H1 (cell line): ENCODE data around the gene WDR19. TPM values are rescaled to one million over a fixed set of nuclear protein-coding genes. Genes with fewer than 3 reads are reported as not detected.

Experiments used
- CTCF ChIA-PET: fragments of 300-600 bp; sonication (Branson Sonifier 250); formaldehyde crosslinking; loops from one replicate; lab custom pipeline; 2021; ENCODE audit not compliant: partially characterized antibody; lab: Charles Lee
- POLR2A ChIA-PET: fragments of 300-600 bp; sonication (Branson Sonifier 250); formaldehyde crosslinking; loops from one replicate; lab custom pipeline; 2021; ENCODE audit warnings: inconsistent platforms; ENCODE audit not compliant: partially characterized antibody; lab: Charles Lee
- DNase-seq, 2 experiments: peaks; one replicate each; pipeline versions ENCODE4 v3.0.0 to v3.0.0-alpha.2; 2010 to 2022; ENCODE audit warnings: low spot score in 2 of 2, low read depth in 1 of 2, mixed read lengths in 1 of 2
- FAIRE-seq: peaks from 2 replicates; lab custom pipeline; 2011; peaks lifted over from hg19 to GRCh38; lab: Jason Lieb, UNC
- H2AFZ ChIP-seq: 2 replicates; pipeline ENCODE4 v1.8.1; 2012; ENCODE audit warnings: low read length, inconsistent platforms
- H2AK5ac ChIP-seq: 2 replicates; pipeline ENCODE4 v1.6.1; 2013; ENCODE audit warnings: low read depth, low read length
- H2BK120ac ChIP-seq: replicated peaks from 2 replicates; pipeline ENCODE3; 2013; ENCODE audit warnings: low read depth, low read length, inconsistent platforms
- H2BK12ac ChIP-seq: 2 replicates; pipeline ENCODE4 v1.6.1; 2013; ENCODE audit warnings: low read depth, low read length
- H2BK15ac ChIP-seq: 2 replicates; pipeline ENCODE4 v1.6.1; 2013; ENCODE audit warnings: low read length
- H2BK20ac ChIP-seq: 2 replicates; pipeline ENCODE4 v1.6.1; 2013; ENCODE audit warnings: low read length
- H2BK5ac ChIP-seq: 2 replicates; pipeline ENCODE4 v1.6.1; 2013; ENCODE audit warnings: low read depth, low read length
- H3K14ac ChIP-seq: 2 replicates; pipeline ENCODE4 v1.6.1; 2013; ENCODE audit warnings: inconsistent platforms; ENCODE audit not compliant: insufficient read length
- H3K18ac ChIP-seq: 2 replicates; pipeline ENCODE4 v1.6.1; 2013; ENCODE audit warnings: low read length; ENCODE audit errors: extremely low read depth
- H3K23ac ChIP-seq: 2 replicates; pipeline ENCODE4 v1.6.1; 2013; ENCODE audit warnings: inconsistent platforms; ENCODE audit not compliant: insufficient read length
- H3K23me2 ChIP-seq: 2 replicates; pipeline ENCODE4 v1.6.1; 2013; ENCODE audit warnings: low read depth, low read length
- H3K27ac ChIP-seq: 2 replicates; pipeline ENCODE4 v1.6.1; 2011; ENCODE audit warnings: low read depth, low read length, inconsistent platforms
- H3K27me3 ChIP-seq, 4 experiments: replicated peaks in 1 of 4; 1 replicate in 1 of 4; 2 replicates in 3 of 4; pipeline versions ENCODE4 v1.6.1 to v1.8.1; 2011 to 2013; ENCODE audit warnings: low read length in 3 of 4, mild to moderate bottlenecking in 3 of 4, inconsistent platforms in 2 of 4, mixed read lengths in 2 of 4, moderate library complexity in 1 of 4; ENCODE audit not compliant: control insufficient read depth in 3 of 4, insufficient read depth in 3 of 4; ENCODE audit errors: extremely low read depth in 1 of 4
- H3K36me3 ChIP-seq, 4 experiments: 2 replicates each; pipeline versions ENCODE4 v1.6.1 to v1.8.1; 2011 to 2013; ENCODE audit warnings: mild to moderate bottlenecking in 4 of 4, low read length in 3 of 4, moderate library complexity in 2 of 4, control low read depth in 1 of 4, inconsistent platforms in 1 of 4; ENCODE audit not compliant: insufficient read depth in 4 of 4, control insufficient read depth in 2 of 4
- H3K4ac ChIP-seq: replicated peaks from 2 replicates; pipeline ENCODE3; 2013; ENCODE audit warnings: low read length, low read depth, mixed read lengths, inconsistent platforms; ENCODE audit not compliant: insufficient read length
- H3K4me1 ChIP-seq, 4 experiments: replicated peaks in 1 of 4; 1 replicate in 1 of 4; 2 replicates in 3 of 4; pipeline versions ENCODE4 v1.6.1 to v1.8.1; 2011 to 2013; ENCODE audit warnings: low read length in 3 of 4, inconsistent platforms in 2 of 4, mixed read lengths in 1 of 4; ENCODE audit not compliant: insufficient read depth in 4 of 4, control insufficient read depth in 3 of 4
- H3K4me2 ChIP-seq, 2 experiments: 2 replicates each; pipeline versions ENCODE4 v1.6.1 to v1.8.1; 2011 to 2013; ENCODE audit warnings: low read depth in 2 of 2, low read length in 2 of 2, control low read depth in 1 of 2, inconsistent platforms in 1 of 2, mild to moderate bottlenecking in 1 of 2; ENCODE audit not compliant: insufficient read depth in 1 of 2
- H3K4me3 ChIP-seq, 4 experiments: fragments of 200-600, 300-600 bp in 1 of 4; sonication (generic), shearing (Covaris generic), sonication (Bioruptor Twin) in 1 of 4; 2 replicates each; pipeline versions ENCODE4 v1.5.1 to v1.8.1; 2011 to 2016; ENCODE audit warnings: low read length in 4 of 4, low read depth in 3 of 4, control low read depth in 2 of 4, inconsistent platforms in 2 of 4, mild to moderate bottlenecking in 2 of 4, mixed read lengths in 1 of 4, moderate library complexity in 1 of 4; ENCODE audit not compliant: insufficient read depth in 2 of 4; ENCODE audit errors: extremely low read depth in 1 of 4
- H3K56ac ChIP-seq: replicated peaks from 2 replicates; pipeline ENCODE3; 2013; ENCODE audit warnings: low read depth, mild to moderate bottlenecking, mixed read lengths, low read length, inconsistent platforms; ENCODE audit not compliant: insufficient read length
- H3K79me1 ChIP-seq: 2 replicates; pipeline ENCODE4 v1.6.1; 2013; ENCODE audit warnings: low read depth, low read length, control low read depth
- H3K79me2 ChIP-seq, 2 experiments: 2 replicates each; pipeline versions ENCODE4 v1.6.1 to v1.8.1; 2012 to 2013; ENCODE audit warnings: low read length in 2 of 2, mild to moderate bottlenecking in 2 of 2, inconsistent platforms in 1 of 2; ENCODE audit not compliant: insufficient read depth in 2 of 2, control insufficient read depth in 1 of 2
- H3K9ac ChIP-seq, 4 experiments: replicated peaks in 1 of 4; 1 replicate in 1 of 4; 2 replicates in 3 of 4; pipeline versions ENCODE4 v1.6.1 to v1.8.1; 2011 to 2013; ENCODE audit warnings: low read depth in 3 of 4, low read length in 3 of 4, control low read depth in 2 of 4, mild to moderate bottlenecking in 2 of 4, moderate library complexity in 2 of 4, inconsistent platforms in 1 of 4; ENCODE audit errors: extremely low read depth in 1 of 4
- H3K9me3 ChIP-seq, 2 experiments: 2 replicates each; pipeline versions ENCODE4 v1.6.1 to v1.8.1; 2012 to 2013; ENCODE audit warnings: mild to moderate bottlenecking in 2 of 2, moderate library complexity in 2 of 2, control low read depth in 1 of 2, inconsistent platforms in 1 of 2, low read depth in 1 of 2, low read length in 1 of 2, mixed read lengths in 1 of 2; ENCODE audit not compliant: insufficient read depth in 2 of 2
- H4K20me1 ChIP-seq, 2 experiments: replicated peaks in 1 of 2; 2 replicates each; pipeline versions ENCODE3 to v1.8.1; 2011 to 2013; ENCODE audit warnings: inconsistent platforms in 2 of 2, low read length in 2 of 2, mild to moderate bottlenecking in 1 of 2; ENCODE audit not compliant: insufficient read depth in 2 of 2, control insufficient read depth in 1 of 2
- H4K5ac ChIP-seq: 2 replicates; pipeline ENCODE4 v1.6.1; 2013; ENCODE audit warnings: low read length, low read depth, mixed read lengths, inconsistent platforms; ENCODE audit not compliant: insufficient read length
- H4K8ac ChIP-seq: 2 replicates; pipeline ENCODE4 v1.8.0; 2013; ENCODE audit warnings: mild to moderate bottlenecking, moderate library complexity, low read length, inconsistent platforms; ENCODE audit not compliant: insufficient read depth; ENCODE audit errors: extremely low read depth
- H4K91ac ChIP-seq: replicated peaks from 2 replicates; pipeline ENCODE3; 2013; ENCODE audit warnings: low read length, mixed read lengths, inconsistent platforms; ENCODE audit not compliant: insufficient read length
- CBX5 ChIP-seq: fragments of 300-800, 300-1000 bp; sonication (generic); IDR thresholded peaks from 2 replicates; pipeline ENCODE4 v1.7.1; 2016; ENCODE audit warnings: antibody characterized with exemption, low read length, low read depth
- CBX8 ChIP-seq: fragments of 300-800, 300-1000 bp; sonication (generic); IDR thresholded peaks from 2 replicates; pipeline ENCODE4 v1.7.1; 2016; ENCODE audit warnings: low read depth, low read length, borderline replicate concordance
- CTCF ChIP-seq, 3 experiments: IDR thresholded peaks; 1 replicate in 2 of 3; 2 replicates in 1 of 3; pipeline versions ENCODE4 v1.5.1 to v1.6.1; 2011; ENCODE audit warnings: low read length in 3 of 3, mild to moderate bottlenecking in 3 of 3, inconsistent platforms in 2 of 3, low read depth in 1 of 3, moderate library complexity in 1 of 3; ENCODE audit not compliant: insufficient read depth in 1 of 3; ENCODE audit errors: control extremely low read depth in 1 of 3
- EGR1 ChIP-seq: IDR thresholded peaks from 2 replicates; pipeline ENCODE4 v1.6.1; 2011; ENCODE audit warnings: low read depth, low read length, borderline replicate concordance
- EP300 ChIP-seq, 2 experiments: IDR thresholded peaks; 1 replicate in 1 of 2; 2 replicates in 1 of 2; pipeline ENCODE4 v1.6.1; 2011 to 2012; ENCODE audit warnings: low read depth in 2 of 2, low read length in 2 of 2, mild to moderate bottlenecking in 2 of 2, borderline replicate concordance in 1 of 2, inconsistent platforms in 1 of 2, moderate library complexity in 1 of 2
- KDM5A ChIP-seq: fragments of 200-600 bp; IDR thresholded peaks from 2 replicates; pipeline ENCODE4 v1.7.1; 2012; ENCODE audit warnings: mild to moderate bottlenecking, low read length, inconsistent platforms, mixed read lengths
- NANOG ChIP-seq: IDR thresholded peaks from 2 replicates; pipeline ENCODE4 v1.6.1; 2011; ENCODE audit warnings: low read length, low read depth, mild to moderate bottlenecking, inconsistent platforms; ENCODE audit not compliant: insufficient read depth, poor library complexity, severe bottlenecking
- POU5F1 ChIP-seq: IDR thresholded peaks from 2 replicates; pipeline ENCODE4 v1.6.1; 2011; ENCODE audit warnings: low read depth, mild to moderate bottlenecking, low read length, moderate library complexity
- RBBP5 ChIP-seq: IDR thresholded peaks from 2 replicates; pipeline ENCODE4 v1.7.1; 2012; ENCODE audit warnings: low read depth, mild to moderate bottlenecking, inconsistent platforms, low read length, moderate library complexity, borderline replicate concordance
- SUZ12 ChIP-seq: fragments of 200-600 bp; sonication (generic); IDR thresholded peaks from 2 replicates; pipeline ENCODE4 v1.6.1; 2012; ENCODE audit warnings: mild to moderate bottlenecking, inconsistent platforms, low read length, moderate library complexity, mixed read lengths
- WGBS, 2 experiments: shearing (Covaris generic) in 1 of 2; methylation state at CpG; one replicate each; pipeline versions ENCODE4 v1.1.6 to v1.1.7; 2013 to 2015; ENCODE audit warnings: low lambda C conversion rate in 2 of 2, mixed read lengths in 2 of 2, inconsistent platforms in 1 of 2, low coverage in 1 of 2, missing lambda C conversion rate in 1 of 2; ENCODE audit not compliant: insufficient replicate concordance in 2 of 2, insufficient coverage in 1 of 2, insufficient read length in 1 of 2; ENCODE audit errors: extremely low coverage in 1 of 2, missing lambda C conversion rate in 1 of 2; 5-methylcytosine and 5-hydroxymethylcytosine counted together
- polyA plus RNA-seq, 7 experiments: library from polyadenylated mRNA; depleted of rRNA in 3 of 7; stranded (reverse) in 5 of 7; unstranded in 2 of 7; fragments of >200 nt in 5 of 7; fragments of 200-250 nt in 2 of 7; gene quantifications; 1 replicate in 5 of 7; 2 replicates in 1 of 7; 4 replicates in 1 of 7; pipeline versions ENCODE4 v1.2.1 to v1.2.3, GENCODE V29; 2011 to 2013; ENCODE audit warnings: missing spikeins in 2 of 7, mixed read lengths in 2 of 7
- total RNA-seq: library from RNA; stranded (reverse); fragmentation: NEBNext Ultra II Directional; extraction: Animal tissue kit (Norgen Biotek cat#: 25700); gene quantifications from 2 replicates; pipeline ENCODE4 v1.2.1, GENCODE V29; 2021

Gene WDR19
- total and polyA plus RNA-seq, 2 of the 8 experiments (the other 6 are each of a cell fraction or from before 2014, with no cell fraction given), result 22.2 to 23.3 TPM

- no peaks in the 10 kb centered on the region for H3K9me3 ChIP-seq
- no peak overlapping the region for H3K4me2 ChIP-seq
- no peak overlapping the region for H4K8ac ChIP-seq
- 92% methylated on average over 6 of the region's 6 CpGs; no CpG with 5 or more reads in 1 of the 2 experiments for WGBS, 2 experiments
- H2BK5ac ChIP-seq, result no peak overlapping the region
- H3K14ac ChIP-seq, result no peak overlapping the region
- H3K23me2 ChIP-seq, result no peaks in the 10 kb centered on the region
- no peak overlapping the region for H2BK120ac ChIP-seq
- H2BK20ac ChIP-seq, result no peak overlapping the region
- no peak for DNase-seq
- H3K4me3 ChIP-seq, result no peak overlapping the region
- no peak overlapping the region for H2BK12ac ChIP-seq
- H3K27me3 ChIP-seq, result no peaks in the 10 kb centered on the region
- no peak overlapping the region for H4K91ac ChIP-seq
- H3K9ac ChIP-seq, result no peak overlapping the region
- no peak overlapping the region for H3K4ac ChIP-seq
- peaks cover 10 to 81% (median 52%) of the 10 kb centered on the region in 4 experiments for H3K36me3 ChIP-seq
- H3K79me1 ChIP-seq, result no peaks in the 10 kb centered on the region
- peaks cover 2 to 6% of the 10 kb centered on the region in 2 experiments for H4K20me1 ChIP-seq
- no peak overlapping the region for H2AFZ ChIP-seq
- CTCF ChIA-PET, result interaction anchor here (1.6 kb wide), 1 partner anchor 127 kb away, joined by 4 read pairs; no protein-coding TSS in a partner anchor
- POLR2A ChIA-PET, result no interaction called here
- no peaks in the 10 kb centered on the region for H3K79me2 ChIP-seq
- no peak overlapping the region for H3K18ac ChIP-seq
- no peak overlapping the region for H3K23ac ChIP-seq
- no peak overlapping the region for H3K27ac ChIP-seq
- no peak overlapping the region for H4K5ac ChIP-seq
- H2BK15ac ChIP-seq, result no peak overlapping the region
- no peaks in the 10 kb centered on the region for H3K4me1 ChIP-seq
- FAIRE-seq, result no peak
- no peak overlapping the region for H2AK5ac ChIP-seq
- no peak overlapping the region for H3K56ac ChIP-seq
- TF ChIP-seq SUZ12 (no peak), POU5F1 (no peak), CBX5 (no peak), EP300 (IDR thresholded peaks at IDR 0.05; ENCODE audit: borderline replicate concordance in 1 of 2, low read depth in 2 of 2, low read length in 2 of 2) (no peak), CTCF (IDR thresholded peaks at IDR 0.05; ENCODE audit: control extremely low read depth in 1 of 3, insufficient read depth in 1 of 3, low read depth in 1 of 3, low read length in 3 of 3) (no peak), KDM5A (no peak), EGR1 (no peak), RBBP5 (no peak), CBX8 (no peak), NANOG (no peak)
These were observed 126.3 kb downstream of the WDR19 start for GRCh38 chr4:39308611-39309010.
